ENCODE measurements around the gene BMERB1.
A peak's percentile ranks its signal among the peaks of the same experiment; 100 is the strongest.
"Not testable (repeated sequence)": the region's sequence is repeated elsewhere in the genome, so short reads cannot be mapped to it uniquely, and the experiment has no call there.

The BMERB1 gene

DNA sequence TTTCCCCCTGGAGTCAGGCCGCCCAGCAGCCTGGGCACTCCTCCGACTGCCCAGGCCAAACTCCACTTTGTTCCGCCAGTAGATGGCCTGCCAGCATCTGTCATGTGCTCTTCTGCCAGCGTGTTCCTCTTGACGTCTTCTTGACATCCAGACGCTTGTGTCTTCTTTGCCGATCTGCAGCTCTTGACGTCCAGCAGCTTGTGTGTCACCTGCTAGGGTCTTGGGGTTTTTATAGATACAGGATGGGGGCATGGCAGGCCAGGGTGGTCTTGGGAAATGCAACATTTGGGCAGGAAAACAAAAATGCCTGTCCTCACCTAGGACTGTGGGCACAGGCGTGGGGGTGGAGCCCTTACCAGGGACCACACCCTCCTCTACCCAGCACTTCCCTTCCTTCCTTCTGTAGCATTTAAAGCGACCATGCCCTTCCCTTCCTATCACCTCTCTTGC lies 88.7 kb downstream of the BMERB1 start:
- DNase-seq (ENCODE audit: low read depth, low spot score) = no peak

DNA sequence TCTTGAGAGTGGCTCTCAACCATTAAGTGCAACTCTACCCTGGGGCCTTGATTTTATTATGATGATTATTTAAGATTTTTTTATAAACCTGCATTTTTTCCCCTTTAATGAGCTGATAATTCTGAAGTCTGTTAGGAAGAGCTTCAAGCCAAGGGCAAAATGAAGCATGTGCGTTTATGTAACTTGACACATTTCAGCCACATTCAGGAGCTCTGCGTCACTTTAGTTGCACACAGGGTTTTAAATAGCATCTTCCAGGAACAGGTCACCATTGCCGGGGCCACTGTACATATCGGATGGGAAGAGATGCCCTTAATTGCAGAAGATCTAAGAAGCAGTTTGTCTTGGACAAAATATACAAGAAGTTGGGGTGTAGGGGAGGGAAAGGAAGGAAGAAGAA lies 89.6 kb downstream of the BMERB1 start:
- no peak for DNase-seq (ENCODE audit: low read depth, low spot score)

DNA sequence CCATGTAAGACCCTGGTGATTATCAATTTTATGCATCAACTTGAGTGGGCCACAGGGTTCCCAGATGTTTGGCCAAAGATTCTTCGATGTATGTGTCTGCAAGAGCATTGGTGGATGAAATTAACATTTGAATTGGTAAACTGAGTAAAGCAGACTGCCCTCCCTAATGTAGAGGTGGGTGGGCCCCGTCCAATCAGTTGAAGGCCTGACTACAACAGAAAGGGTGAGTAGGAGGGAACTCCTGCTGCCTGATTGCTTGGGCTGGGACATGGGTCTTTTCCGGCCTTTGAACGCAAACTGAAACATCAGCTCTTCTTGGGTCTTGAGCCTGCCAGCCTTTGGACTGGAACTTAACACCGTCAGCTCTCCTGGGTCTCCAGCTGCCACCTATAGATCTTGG lies 90.6 kb downstream of the BMERB1 start:
- DNase-seq (ENCODE audit: low read depth, low spot score) = no peak

DNA sequence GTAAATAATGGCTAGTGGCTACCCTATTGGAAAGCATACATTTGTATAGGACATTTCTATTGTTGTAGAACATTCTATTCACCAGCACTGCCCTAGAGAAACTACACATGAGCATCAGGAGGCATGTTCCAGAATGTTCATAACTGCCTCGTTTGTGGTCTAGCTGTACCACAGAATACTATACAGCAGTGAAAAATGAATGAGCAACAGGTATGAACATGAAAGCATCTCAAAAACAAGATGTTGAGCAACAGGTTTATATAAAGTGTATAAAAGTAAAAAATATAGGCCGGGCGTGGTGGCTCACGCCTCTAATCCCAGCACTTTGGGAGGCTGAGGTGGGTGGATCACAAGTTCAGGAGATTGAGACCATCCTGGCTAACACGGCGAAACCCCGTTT lies 91.7 kb downstream of the BMERB1 start:
- DNase-seq (ENCODE audit: low read depth, low spot score) = no peak

DNA sequence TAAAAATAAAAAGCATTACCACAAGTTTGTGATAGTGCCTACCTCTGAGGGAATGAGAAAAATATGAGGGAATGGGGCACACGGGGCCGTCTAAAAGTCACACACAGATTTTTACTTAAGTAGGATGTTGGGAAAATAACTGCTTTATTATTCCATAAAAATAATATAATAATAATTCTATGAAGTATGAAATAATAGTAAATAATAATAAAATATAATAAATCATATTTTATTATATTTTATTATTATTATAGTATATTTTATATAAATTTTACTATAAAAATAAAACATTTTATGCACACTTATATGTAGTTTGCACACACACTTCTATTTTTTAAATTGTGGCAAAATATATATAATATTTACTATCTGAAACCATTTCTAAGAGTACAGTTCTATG lies 92.3 kb downstream of the BMERB1 start:
- DNase-seq (ENCODE audit: low read depth, low spot score) = no peak

DNA sequence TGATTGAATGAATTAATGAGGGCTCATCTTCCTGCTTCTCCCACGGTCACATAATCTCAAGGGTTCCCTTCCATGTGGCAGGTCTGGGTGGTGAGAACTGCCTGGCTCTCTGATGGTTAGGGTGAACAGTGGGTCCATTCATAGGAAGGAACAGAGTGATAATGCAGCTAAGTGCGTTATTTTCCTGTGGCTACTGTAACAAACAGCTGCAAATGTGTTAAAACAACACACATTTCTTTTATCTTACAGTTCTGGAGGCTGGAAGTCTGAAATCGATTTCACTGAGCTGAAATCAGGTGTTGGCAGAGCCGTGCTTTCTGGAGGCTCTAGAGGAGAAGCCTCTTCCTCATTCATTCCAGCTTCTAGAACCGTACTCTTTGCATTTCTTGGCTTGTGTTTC lies 95.3 kb downstream of the BMERB1 start:
- DNase-seq (ENCODE audit: low read depth, low spot score) = no peak

DNA sequence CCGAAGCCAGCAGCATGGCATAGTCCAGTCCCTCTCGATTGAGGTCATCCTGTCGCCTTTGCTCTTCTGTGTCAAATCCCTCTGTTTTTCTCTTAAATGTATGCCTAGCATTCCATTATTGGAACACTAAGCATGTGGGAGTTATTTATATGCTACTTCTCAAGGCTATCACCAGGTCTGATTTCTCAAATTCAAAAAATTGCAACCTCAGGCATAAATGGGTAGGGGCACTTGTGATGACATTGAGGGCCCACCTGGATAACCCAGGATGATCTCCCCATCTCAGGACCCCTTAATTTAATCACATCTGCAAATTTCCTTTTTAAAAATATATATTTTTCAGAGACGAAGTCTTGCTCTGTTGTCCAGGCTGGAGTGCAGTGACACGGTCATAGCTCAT lies 95.7 kb downstream of the BMERB1 start:
- DNase-seq (ENCODE audit: low read depth, low spot score) = no peak

DNA sequence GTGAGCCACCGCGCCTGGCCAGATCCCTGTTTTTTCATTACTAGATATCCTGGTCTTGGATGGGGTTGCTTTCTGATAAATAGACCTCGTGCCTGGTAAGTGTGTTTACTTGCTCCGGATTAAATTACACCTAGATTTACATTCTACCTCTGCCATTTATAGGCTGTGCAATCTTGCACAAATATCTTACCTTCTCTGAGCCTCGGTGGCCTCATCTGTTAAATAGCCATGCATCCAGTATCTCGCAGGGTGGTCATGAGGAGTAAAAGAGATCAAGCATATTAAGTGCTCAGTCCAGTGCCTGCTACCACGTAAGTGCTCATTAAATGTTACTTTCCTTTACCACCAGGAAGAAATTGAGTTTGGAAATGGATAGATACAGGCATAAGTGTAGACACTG lies 98.4 kb downstream of the BMERB1 start:
- no peak for DNase-seq (ENCODE audit: low read depth, low spot score)

DNA sequence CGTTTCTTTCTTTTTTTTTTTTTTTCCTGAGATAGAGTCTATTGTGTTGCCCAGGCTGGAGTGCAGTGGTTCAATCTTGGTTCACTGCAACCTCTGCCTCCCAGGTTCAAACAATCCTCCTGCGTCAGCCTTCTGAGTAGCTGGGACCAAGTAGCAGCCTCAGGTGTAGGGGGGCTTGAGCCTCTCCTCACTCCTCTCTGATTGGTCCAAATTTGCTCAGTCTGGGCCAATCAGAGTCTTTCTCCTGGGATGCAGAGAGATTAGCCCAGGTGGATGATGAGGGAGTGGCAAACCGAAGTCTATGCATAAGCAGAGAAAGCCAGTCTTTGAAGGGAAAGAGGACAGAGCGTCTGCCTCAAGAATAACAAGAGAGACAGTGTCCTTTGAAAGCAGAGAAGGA lies 99.0 kb downstream of the BMERB1 start:
- DNase-seq (ENCODE audit: low read depth, low spot score) = no peak

DNA sequence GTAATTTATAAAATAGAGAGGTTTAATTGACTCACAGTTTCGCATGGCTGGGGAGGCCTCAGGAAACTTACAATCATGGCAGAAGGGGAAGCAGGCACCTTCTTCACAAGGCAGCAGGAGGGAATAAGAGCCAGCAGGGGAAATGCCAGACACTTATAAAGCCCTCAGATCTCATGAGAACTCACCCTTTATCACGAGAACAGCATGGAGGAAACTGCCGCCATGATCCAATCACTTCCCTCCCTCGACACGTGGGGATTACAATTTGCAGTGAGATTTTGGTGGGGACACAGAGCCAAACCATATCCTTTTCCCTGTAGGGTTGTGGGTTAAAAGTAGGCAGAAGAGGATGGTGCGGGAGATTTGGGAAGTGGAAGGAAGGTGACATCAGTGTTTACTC lies 101.4 kb downstream of the BMERB1 start:
- no peak for DNase-seq (ENCODE audit: low read depth, low spot score)

DNA sequence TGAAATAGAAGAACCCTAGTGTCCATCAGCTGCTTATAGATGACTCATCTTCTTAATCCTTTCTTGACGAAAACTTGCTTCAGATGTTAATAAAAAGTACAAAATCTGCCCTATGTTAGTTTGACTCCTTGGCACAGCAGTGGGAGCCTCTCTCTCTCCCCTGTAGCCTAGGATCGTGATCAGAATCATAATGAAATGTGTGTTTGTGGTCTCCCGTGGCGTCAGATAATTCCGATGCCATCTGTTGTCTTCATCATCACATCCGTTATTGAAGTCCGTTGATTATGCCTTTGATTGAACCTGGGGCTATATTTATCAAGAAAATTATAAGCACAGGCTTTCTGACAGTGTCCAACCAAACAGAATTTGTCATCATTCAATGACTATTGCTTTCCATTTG lies 102.5 kb downstream of the BMERB1 start:
- no peak for DNase-seq (ENCODE audit: low read depth, low spot score)

DNA sequence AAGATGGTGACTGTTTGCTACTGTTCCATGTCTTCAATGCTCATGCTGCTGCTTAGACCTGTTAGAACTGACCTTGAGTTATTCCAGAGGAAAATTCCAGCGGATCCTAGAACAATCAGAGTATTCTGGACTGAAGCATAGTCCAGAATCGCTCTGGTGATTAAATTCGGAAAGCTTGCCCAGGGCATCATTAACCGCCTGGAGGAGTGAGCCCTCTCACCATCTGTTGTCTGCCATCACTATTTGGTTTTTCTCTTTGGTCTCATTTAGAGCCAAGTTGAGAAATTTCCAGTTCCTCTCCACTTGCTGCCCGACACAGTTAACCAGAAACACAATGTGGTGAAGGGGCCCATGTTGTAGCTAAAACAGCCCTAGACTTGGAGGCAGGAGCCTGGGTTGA lies 104.1 kb downstream of the BMERB1 start:
- no peak for DNase-seq (ENCODE audit: low read depth, low spot score)

DNA sequence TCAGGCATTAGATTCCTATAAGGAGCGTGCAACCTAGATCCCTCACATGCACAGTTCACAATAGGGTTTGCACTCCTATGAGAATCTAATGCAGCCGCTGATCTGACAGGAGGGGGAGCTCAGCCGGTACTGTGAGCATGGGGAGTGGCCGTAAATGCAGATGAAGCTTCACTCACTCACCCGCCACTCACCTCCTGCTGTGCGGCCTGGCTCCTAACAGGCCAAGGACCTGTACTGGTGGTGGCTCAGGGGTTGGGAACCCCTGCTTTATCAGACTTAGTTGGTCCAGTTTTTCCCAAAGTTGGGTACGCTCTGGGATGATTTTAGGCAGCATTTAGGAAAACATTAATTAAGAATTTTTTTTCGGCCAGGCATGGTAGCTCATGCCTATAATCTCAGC lies 104.8 kb downstream of the BMERB1 start:
- DNase-seq (ENCODE audit: low read depth, low spot score) = peak; percentile 17

DNA sequence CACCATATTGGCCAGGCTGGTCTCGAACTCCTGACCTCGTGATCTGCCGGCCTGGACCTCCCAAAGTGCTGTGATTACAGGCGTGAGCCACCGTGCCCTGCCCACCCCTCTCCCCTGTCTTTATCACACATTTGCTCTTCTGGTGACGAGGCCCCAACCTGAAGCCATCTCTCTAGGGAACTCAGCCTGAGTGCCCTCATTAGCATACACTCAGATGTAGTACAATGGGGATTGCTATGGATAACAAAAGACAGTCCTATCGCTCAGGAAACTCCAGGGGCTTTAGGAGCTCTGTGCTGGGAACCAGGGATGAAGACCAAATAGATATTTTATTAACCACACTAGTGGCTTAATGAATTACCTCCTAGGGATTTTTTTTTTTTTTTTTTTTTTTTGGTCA lies 107.9 kb downstream of the BMERB1 start:
- no peak for DNase-seq (ENCODE audit: low read depth, low spot score)

DNA sequence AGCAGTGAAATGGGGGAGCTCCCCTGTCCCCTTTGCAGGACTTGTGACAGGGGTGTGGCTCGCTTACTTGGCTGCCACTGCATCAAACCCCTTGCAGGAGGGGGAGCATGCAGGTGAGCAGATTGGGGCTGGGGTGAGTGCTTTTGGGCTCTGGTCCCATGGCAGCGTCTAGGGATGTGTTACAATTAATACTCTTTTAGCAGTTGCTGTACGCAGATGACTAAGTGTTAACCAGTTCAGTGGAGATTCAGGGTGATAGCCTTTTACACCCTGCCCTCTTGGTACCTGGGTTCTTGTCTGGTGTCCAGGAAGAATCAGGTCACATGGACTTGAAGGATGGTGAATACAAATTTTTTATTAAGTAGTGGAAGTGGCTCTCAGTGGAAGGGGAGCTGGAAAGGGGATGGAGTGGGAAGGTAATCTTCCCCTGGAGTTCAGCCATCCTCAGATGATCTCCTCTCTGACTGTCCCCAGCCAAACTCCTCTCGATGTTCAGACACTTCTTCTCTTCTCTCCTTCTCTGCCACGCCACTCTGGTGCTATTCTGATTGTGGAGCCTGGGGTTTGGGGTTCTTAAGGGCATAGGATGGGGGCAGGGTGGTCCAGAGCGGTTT lies 108.5 kb downstream of the BMERB1 start:
- DNase-seq (ENCODE audit: low read depth, low spot score) = no peak

DNA sequence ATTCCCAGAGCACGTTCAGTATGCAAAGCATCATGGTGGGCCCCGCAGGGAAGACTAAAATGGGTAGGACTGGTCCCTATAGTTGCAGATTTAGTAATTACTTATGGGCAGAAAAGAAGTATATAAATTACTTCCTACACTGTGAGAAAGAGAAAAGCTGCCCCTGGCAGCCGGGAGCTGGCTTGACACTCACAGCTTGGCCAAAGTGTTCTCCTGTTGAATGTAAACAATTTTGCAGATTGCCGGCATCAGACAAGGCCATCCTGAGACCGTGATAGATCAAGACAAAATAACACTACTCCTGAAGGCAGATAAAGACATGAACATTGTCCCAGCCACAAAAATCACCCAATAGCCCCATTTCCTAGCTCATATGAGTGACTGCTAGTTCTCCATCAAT lies 110.0 kb downstream of the BMERB1 start:
- no peak for DNase-seq (ENCODE audit: low read depth, low spot score)

DNA sequence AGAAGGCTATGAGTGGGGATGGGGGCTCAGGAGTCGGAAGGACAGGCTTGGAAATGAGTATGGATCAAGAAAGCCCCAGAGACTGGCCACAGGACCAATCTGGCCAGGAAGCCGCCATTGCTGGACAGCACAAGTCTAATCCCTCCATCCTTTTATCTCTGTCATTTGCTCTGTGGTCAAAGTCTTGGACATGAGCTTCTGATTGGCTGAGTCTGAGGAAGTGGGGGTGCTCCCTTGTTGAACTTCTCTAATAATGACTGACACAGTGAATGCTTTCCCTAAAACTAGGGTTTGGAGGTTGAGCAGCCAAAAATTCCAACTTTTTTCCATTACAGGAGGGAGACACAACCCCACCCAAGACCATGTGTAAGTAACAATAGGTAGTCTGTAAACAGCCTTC lies 111.2 kb downstream of the BMERB1 start:
- no peak for DNase-seq (ENCODE audit: low read depth, low spot score)

DNA sequence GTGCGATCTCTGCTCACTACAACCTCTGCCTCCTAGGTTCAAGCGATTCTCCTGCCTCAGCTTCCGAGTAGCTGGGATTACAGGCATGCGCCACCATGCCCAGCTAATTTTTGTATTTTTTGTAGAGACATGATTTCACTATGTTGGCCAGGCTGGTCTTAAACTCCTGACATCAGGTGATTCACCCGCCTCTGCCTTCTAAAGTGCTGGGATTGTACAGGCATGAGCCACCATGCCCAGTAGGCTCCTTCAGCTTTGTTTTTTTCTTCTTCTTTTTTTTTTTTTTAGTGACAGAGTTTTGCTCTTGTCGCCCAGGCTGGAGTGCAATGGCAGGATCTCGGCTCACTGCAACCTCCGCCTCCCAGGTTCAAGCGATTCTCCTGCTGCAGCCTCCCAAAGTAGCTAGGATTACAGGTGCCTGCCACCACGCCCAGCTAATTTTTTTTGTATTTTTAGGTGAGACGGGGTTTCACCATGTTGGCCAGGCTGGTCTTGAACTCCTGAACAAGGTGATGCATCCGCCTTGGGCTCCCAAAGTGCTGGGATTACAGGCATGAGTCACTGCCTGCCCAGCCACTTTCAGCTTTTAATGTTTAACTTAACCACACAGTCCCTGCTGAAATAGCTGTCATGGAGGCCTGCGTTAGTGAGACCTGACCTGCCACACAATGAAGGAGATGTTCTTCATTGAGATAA lies 112.8 kb downstream of the BMERB1 start:
- DNase-seq (ENCODE audit: low read depth, low spot score) = not testable (repeated sequence)

DNA sequence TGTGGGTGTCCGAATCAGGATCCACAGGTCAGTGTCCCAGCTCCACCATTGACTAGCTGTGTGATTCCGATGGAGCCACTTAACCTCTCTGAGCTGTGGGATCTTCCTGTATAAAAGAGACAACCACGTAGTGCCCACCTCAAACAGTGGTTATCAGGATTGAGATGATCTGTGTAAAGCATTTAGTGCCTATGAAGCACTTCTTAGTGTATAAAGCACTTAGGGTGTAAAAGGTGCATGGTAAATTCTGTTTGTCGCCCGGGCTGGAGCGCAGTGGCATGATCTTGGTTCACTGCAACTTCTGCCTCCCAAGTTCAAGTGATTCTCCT lies 113.3 kb downstream of the BMERB1 start:
- DNase-seq (ENCODE audit: low read depth, low spot score) = no peak

DNA sequence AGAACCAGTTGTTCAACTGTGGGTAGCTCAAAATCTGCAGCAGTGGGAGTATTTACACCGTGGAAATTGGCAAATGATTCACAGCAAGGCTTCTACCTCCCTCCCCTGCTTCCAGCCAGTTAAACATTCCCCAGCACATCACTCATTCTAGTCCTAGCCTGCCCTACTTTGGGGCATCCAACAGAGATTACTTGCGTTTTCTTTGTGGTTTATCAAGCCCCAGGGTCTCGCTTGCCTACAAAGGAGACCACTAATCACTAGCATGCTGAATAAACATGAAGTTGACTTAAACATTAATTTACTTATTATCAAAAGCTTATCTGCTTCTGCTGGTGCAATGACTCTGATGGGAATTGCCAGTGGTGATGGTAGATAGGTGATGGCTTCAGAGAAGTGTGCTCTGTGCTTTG lies 114.1 kb downstream of the BMERB1 start:
- peak; percentile 25 for DNase-seq (ENCODE audit: low read depth, low spot score)

DNA sequence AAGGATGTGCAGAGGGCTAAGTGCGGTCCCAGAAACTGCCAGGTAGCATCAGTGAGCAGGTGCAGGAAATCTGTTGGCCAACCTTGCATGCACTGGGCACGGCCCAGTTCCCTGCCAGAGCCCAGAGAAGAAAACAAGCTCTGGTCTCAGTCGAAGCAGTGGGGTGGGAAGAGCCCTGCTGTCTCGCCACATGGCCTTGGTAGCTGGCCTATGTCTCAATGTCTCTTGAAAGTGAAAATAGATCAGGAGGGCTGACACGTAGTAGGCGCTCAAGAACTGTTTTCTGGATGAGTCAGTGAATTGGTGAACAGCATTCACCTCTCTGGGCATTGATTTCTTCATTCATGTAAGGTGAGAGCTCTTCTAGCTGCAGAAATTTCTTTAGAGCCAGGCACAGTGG lies 118.1 kb downstream of the BMERB1 start:
- DNase-seq (ENCODE audit: low read depth, low spot score) = no peak

DNA sequence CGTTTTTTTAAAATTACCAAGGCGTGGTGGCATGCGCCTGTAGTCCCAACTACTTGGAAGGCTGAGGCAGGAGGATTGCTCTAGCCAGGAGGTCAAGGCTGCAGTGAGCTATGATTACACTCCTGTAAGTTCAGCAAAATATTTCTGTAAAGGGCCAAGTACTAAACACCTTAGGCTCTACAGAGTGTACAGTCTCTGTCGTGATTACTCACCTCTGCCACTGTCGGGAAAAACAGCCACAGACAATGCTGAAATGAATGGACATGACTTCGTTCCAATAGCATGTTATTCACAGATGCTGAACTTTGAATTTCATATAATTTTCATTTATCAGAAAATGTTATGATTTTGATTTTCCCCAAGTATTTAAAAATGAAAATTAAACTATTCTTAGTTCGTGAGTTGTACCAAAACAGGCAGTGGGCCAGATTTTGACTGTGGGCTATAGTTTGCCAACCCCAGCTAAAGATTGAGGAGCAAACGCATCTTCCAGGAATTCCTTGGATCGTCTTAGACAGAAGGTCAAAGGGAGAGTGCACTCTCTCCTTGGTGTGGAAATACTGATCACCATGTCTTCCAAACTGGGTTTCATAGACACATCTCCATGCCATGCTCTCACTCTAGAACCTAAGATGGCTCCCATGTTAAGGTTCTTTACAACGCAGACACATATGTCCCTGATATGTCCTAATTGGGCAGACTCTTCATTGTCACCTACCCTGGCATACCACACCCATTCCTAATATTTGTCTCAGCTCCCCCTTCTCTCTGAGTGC lies 119.1 kb downstream of the BMERB1 start:
- peak; percentile 22 for DNase-seq (ENCODE audit: low read depth, low spot score)

DNA sequence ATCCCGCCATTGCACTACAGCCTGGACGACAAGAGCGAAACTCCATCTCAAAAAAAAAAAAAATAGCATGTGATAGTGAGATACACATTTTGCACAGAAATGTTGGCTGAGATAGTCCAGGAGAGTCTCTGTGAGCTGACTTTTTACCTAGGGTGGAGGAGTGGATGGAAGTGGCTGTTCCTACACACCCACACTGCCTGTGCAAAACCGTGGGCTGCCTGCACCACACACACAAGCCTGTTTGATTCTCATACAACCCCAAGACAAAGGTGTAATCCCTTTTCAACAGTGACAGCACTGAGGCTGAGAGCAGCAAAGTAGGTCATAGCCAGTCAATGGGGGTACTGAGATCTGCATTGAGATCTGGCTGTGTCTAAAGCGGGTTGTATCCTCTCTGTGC lies 121.7 kb downstream of the BMERB1 start:
- DNase-seq (ENCODE audit: low read depth, low spot score) = no peak

Data from astrocyte of the hippocampus (primary cell).